ENCODE data around the gene MAPK8IP1.

Gene MAPK8IP1

DNA sequence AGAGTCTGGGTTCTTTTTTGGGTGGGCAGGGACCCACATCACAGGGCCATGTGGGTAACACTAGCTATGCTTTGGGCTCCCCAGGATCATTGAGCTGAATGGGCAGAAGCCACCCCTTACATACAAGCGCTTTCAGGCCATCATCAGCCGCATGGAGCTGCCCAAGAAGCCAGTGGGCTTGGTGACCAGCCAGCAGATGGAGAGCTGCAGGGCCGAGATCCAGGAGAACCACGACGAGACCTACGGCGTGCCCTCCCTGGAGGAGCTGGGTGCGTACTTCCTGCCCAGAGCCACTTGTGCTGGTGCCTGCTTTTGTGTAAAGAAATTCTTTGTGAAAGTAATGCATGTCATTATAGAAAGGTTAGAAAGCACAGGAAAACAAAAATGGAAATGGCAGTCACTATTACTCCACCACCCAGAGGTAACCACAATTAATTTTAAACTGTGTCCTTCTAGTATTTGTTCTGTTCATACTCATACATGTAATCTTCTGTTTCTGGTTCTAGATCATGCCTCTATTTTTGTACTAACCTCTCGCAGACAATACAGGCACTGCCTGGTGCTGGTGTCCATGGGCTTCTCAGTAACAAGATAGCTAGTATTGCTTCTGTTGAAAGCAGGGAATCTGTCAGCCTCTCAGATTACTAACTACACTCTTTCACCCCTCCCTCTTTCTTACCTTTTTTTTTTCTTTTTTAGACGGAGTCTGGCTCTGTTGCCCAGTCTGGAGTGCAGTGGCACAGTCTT, 24.5 kb upstream of the MAPK8IP1 start:
- FAIRE-seq = no peak

DNA sequence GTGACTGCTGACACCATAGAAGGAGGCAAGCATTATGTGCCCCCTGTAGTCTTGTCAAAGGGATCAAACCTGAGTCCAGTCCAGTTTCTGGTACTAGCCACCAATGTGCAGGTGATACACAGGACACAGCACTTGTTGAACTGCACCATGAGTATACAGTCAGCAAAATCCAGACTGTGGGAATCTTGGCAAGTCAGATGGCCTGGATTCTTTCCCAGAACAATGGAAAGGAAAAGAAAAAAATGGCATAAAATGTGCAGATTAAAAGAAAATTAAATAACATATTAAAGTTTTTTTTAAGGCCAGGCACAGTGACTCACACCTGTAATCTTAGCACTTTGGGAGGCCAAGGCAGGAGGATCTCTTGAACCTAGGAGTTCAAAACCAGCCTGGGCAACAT, 21.4 kb upstream of the MAPK8IP1 start:
- no peak for FAIRE-seq

DNA sequence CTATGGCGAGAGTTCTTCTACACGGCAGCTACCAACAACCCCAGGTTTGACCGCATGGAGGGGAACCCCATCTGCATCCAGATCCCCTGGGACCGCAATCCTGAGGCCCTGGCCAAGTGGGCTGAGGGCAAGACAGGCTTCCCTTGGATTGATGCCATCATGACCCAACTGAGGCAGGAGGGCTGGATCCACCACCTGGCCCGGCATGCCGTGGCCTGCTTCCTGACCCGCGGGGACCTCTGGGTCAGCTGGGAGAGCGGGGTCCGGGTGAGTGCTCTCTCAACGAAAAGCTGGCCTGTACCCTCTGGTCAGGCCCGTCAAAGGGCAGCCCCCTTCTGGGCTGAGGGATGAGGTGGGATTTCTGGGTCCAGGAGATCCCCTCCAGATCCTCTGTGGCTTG, 15.9 kb upstream of the MAPK8IP1 start:
- no peak for FAIRE-seq

DNA sequence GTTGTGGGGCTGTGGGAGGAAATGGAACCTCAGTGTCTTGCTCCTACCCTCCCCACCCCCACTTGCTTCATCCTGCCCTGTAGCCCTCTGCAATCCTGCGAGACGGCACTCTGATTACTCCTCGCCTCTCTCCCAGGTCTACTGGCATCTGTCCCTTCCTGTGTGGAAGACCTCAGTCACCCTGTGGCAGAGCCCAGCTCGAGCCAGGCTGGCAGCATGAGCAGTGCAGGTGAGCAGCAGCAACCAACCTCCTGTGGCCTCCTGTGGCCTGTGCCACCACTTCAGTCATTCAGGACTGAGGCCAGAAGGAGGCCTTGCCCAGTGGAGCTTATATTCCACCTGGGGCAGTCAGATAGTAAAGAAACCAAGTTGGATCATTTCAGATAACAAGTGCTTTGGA, 14.7 kb upstream of the MAPK8IP1 start:
- FAIRE-seq = no peak

DNA sequence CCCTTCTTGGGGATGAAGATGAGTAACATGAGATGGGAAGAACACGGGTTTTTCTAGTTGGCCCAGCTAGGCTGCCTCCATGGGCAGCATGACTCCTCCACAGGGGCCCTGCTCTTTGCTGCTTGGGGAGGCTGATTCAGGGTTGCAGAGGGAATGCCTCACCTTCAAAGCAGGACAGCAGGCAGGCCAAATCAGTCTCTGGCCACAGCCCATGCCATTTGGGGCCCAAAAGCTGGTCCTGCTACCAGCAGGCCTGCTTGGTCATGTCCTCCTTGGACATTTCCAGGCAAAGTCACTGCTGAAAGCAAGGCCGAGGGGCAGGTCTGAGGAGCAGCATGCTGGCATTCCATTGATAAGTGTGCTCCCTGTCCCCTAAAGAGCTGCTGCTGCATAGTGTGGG, 13.8 kb upstream of the MAPK8IP1 start:
- FAIRE-seq = no peak

DNA sequence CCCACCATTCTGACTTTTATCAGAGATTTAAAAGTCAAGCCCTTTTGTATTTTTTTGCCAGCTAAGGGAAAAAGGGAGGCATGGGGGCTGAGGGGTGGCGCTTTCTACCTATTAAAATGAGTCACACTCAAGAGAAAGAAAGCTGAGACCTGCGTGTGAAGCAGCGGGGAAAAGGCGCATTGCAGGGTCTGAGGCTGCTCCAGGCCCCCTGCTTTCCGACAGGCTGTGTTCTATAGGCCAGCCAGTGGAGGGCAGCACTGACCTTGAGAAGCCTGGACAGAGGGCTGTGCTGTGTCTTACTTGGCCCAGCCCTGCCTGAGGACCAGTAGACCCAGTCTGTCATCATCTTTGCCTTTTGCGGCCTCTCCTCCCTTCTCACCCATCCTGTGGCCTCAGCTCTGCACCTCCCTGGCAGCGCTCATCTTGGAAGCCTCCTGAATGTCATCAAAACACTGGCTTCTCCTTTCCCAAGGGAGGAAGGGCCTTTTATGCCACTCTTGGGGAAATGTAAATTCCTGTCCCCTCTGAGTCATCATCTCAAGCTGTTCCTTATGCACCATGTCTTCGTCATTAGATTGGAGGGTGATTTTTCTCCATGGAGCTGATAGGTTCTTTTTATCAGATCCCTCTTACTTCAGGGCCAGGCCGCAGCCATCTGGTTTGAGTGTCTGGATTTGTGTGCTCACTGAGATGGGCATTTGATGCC, 12.6 kb upstream of the MAPK8IP1 start:
- FAIRE-seq = no peak

DNA sequence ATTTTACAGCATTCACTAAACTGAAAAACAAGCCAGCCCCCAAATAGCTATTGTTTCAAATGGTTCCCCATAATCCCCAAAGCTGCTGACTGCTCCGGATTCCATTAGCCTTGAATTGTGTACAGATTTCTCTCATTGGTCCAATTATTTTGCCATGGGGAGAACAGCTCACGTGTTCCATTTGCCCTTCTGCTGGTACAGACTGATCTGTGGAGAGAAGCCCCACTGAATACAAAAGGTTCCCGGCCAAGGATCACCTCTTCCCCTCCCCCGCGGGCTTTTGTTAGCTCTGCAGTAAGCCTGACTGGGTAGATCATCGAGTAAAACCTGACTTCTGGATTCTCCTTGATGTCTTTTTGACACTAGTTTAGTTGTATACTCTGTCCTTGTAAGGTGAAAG, 9.1 kb upstream of the MAPK8IP1 start:
- FAIRE-seq = no peak

DNA sequence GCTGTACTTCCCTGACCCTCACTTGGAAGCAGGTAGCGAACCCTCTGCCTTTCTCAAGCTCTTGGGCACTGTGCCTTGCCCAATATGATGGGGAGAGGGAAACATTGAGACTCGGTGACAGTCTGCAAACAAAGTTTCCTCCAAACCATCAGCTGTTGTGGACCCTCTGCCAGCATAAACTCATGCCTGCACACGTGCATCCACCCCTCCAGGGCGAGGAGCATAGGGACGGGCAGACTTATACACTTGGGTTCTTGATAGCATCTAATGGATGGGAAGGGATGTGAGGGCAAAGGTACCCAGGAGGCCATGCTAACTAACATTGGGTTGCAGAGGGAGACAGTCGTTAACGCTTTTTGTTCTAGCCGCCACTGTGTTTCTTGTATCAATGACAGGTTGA, 8.2 kb upstream of the MAPK8IP1 start:
- FAIRE-seq = no peak

DNA sequence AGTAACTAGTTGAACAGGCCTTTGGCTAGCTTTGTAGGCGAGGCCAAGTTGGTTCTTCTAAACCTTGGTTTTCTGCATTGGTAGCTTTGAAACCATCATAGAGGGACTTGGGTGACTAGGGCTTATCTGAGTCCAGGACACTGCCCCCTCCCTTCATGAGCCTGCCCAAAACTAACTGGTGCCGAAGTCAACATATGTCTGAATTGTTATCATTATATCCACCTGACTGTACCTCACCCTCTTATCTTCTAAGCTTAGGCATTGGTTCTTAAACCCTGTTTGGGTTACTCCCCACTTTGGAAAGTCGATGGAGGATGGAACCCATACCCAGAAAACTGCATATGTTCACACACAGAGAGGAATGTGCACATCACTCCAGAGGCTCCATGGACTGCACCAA, 7.6 kb upstream of the MAPK8IP1 start:
- no peak for FAIRE-seq

DNA sequence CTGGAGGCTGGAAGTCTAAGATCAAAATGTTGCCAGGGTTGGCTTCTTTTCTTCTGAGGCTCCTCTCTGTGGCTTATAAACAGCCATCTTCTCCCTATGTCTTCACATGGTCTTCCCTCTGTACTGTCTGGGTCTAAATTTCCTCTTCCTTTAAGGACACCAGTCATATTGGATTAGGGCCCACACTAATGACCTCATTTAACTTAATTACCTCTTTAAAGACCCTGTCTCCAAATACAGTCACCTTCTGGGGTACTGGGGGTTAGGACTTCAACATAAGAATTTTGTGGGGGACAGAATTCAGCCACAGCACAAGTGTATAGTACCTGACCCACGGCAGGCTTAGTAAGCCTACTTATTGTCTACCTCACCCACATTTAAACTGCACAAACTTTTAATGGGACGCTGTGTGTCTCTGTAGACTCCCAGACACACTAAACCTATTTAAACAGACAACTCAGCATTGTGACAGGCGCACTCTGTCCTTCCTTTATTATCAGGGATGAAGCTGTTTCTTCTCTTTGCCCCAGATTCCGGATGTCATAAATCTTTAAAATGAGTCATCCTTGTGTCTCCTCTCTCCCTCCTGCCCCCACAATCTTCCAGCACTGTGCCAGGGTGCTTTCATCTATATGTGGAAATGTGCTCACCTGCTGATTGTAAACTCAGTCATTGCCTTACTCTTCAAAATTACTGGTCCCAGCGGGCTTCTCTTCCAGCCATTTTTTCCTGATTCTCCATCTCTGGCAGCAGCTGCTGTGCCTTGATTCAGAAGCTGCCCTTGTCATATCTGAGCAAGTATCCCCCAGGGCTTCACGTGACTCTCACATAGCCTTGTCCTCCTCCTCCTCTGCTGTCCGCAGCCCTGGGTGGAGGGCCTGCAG, 5.4 kb upstream of the MAPK8IP1 start:
- FAIRE-seq = no peak

DNA sequence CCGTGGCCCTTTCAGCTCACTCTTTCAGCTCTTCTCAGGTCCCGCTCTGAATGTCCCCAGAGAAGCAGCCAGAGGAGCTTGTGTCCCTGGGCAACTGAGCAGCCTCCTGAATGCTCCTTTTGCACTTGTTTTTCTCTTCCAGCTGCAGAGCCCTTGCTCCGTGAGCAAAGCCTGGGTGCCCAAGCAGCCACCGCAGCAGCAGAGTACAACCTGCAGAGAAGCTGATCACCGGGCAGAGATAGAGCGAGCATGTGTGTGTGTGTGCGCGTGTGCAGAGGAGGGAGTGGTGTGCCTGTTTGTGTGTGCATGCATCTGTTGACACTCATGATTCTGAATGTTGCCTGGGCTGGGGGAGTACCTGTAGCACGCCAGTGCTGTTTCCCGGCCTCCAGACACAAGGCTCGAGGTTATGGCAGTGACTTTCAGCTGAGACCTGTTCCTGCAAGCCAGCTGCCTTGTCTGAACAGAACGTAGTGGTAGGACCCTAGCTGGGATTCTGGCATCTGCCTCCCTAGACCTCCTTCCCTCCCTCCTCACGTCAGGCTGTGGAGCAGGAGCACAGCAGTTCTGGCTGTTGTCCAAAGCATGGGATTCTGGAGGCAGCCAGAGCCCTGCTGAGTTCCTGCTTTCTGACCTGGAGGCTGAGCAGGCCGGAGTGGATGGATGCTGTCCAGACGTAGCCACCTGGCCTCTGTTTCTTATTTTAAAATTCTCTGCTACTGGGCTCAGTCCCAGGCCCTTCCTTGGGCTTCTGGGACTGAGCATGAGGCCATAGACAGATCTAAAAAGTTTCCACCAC, 4.5 kb upstream of the MAPK8IP1 start:
- no peak for FAIRE-seq

DNA sequence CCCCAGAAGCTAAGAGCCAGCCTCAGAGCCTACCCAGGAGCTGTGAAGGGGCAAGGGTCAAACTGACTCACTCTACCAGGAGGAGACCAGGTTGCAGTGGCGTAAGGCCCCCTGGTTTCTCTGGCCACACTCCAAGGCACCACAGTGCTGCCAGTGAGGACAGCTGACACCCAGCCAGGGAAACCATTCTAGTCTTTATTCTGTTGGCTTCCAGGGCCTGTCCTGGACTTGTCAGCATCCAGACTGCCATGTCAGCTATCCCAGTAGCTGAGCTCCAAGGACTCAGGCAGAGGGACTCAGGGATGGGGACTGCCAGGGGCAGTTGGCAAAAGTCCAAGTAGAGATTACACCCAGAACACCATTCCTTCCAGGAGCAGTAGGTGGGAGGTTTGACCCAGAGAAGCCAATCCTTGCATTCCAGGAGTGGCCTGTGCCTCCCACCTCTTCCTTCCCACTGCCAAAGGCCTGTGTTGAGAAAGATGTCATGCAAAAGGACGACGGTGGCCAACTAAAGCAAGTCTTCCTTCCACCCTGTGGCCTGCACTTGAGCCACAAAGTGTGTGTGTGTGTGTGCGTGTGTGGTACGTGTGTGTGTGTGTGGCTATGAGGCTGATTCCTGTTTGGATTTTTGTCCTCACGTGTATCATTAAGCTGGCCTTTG, 3.6 kb upstream of the MAPK8IP1 start:
- FAIRE-seq = no peak

DNA sequence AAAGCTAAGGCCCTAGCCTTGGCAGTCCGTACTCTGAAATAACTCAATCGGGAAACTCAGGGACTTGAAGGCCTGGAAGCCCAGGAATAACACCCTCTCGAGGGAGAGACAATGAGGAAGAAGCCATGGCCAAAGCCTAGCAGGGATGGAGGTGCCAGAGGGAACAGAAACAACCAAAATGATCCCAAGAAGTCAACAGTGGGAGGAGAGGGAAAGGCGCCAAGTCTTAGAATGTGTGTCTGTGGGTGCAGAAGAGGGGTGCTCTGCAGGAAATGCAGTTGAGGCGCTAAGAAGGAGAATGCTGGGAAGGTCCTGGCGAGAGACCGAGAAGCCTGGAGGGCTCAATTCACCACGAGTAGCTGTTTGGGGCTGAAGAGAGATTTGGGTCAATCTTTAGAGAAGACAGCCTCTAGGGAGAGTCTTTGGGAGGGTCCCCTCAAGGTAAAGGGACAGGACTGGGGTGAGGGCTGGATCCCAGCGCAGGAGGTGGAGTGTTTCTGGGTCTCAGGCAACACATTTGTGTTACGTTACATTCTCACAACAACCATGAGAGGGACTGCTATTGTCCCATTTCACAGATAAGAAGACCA, 760 bp upstream of the MAPK8IP1 start:
- FAIRE-seq = no peak

DNA sequence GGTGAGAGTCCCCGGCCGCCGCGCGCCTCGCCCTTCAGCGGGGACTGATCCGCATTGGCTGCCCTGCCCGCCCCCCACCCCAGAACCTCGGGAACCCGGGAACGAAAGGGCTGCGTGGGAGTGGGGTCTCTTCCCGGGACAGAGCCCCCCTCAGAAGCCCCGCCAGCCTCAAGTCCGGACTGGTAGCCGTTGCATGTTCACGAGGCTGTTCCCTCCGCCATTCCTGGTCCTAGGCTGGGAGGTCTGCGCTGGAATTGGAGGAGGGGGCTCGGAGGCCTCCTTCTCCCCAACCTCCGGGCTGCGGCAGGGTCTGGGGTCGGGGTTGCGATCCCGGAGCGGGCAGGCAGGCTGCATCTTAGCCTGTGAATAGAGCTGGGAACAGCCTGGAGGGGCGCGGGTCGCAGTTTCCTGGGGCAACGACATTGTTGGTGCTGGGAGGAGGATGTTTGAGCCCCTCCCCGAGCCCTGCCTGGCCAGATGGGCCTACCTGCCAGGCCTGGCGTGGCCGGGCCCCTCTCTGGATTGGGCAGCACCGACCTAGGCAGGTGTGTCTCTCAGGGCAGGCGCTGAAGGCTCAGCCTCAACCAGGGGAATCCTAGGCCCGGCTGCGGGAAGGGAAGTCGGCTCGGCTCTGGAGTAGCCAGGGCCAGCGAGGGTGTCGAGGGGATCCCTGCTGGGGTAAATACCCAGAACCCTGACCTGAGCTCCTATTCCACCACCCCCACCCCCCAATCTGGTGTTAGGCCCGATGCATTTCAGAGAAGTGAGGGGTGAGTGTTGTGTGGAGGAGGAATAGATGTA, 670 bp downstream of the MAPK8IP1 start:
- FAIRE-seq = no peak

DNA sequence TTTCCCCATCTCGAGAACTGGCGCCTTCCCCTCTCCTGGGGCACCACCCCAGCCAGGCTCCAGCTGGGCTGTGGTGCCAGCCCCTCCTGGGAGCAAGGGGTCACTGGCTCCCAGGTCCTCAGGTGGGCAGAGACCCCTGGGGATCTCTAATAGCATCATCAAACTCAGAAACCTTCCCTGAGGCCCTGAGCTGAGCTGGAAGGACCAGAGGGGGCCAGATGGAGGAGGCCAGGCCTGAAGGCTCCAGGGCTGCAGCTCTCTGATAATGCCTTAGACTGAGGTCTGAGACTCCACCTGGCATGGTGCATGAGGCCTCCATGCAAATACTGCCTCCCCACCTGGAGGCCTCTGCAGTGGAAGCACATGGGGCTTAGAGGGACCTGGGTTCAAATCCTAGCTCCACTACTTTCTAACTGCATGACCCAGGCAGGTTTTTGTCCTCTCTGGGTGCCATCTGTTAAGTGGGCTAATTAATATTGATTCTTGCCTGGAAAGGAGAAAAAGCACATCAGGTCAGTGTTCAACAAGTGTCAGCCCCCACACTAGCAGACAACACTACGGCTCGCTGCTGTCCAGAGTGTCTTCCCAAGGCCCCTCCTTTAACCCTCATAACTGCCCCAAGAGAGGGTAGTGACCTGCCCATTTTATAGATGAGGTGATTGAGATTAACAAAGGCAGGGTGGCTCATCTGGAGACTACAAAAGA, 1.5 kb downstream of the MAPK8IP1 start:
- FAIRE-seq = no peak

DNA sequence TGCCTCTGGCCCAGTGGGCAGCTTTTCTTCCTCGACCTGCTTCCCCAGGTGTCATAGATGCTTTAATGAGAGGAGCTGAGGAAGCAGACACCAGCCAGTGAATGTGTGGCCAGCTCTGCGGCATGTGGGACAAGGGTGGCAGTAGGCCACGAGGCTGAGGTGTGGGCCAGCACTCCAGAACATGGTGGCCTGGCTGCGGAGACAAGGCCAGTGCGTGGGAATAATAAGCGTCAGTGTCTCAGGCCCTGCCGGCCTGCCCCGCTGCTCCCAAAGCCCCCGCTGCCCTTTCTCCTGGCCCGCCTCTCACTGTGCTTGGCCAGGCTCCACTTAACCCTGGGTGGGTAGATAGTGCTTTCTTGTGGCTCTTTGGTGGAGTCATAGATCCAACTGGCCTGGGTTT, 2.1 kb downstream of the MAPK8IP1 start:
- no peak for FAIRE-seq

DNA sequence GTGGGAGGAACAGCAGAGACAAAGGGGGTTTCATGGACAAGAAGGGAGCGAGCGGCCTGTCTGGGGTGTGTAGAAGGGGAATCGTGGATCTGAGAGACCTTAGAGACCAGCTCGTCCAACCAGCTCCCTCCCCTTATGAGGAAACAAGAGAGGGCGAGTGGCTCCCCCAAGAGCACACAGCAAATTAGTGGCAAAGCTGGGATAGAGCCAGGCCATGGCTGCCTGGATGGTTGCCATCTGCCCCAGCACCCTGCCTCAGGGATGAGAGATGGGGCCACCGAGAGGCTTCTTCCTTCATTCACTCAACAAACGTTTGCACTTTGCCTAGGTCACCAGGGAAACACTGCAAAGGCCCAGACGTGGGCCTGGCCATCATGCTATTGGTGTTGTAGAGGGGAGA, 4.1 kb downstream of the MAPK8IP1 start:
- FAIRE-seq = no peak

DNA sequence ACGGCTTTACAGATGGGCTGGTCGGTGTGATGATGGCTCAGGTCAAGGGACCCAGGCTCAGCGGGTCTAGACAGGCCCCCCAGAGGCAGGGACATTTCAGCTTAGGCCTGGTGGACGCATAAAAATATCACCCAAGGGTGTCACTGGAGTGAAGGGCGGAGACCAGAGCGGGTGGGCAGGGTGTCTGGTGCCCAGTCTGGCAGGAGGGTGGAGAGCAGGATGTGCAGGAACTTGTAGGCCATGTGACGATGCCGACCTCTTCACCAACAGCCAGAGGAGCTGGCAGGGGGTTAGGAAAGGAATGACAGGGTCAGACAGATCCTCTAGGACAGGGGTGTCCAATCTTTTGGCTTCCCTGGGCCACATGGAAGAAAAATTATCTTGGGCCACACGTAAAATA, 4.5 kb downstream of the MAPK8IP1 start:
- no peak for FAIRE-seq

DNA sequence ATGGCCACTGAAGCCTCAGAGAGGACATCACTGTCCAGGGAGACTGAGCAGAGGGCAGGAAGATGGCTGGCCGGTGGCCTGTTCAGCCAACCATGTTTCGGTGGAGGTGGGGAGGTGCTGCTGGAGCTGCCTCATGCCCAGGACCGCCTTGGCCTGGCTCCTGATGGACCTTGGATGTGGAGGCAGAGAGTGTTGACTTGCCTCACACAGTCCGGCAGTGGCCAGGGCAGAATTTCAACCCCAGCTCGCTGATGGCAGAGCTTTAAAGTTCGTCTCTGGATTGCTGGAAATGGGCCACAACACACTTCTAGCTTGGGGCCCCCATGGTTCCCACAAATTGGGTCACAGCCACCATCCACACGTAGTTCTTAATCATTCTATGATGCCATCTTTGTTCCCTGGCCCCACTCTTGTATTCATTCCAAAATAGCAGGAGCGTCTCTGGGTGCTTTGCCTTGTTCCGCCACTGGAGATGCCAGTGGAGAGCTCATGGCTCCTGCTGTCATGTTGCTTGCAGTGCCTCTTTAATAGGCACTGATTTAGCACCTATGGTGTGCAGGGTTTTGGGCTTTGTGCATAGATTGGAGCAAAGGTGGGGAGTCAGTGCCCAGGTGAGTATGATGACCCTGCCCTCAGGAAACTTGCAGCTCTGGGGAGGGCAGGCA, 5.6 kb downstream of the MAPK8IP1 start:
- no peak for FAIRE-seq

DNA sequence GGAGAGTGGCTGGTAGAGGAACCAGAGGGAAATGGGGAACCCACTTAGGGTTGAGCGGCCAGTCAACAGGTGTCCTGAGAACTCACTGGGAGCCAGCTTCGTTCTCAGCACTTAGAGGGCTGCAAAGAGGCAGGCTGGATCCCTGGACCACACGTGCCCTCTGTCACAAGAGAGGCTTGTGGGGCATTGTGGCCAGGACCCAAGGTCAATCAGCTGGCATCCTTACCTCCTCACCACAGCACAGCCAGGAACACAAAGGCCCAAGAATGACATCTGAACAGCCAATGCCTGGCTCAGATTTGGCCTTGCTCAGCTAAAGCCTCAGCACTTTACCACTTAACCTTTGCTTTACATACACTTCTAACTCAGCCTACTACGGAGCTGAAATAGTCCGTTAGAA, 7.4 kb downstream of the MAPK8IP1 start:
- FAIRE-seq = no peak
